ENCODE data around the gene SH3BP4.

Gene SH3BP4

GRCh38 chr2:234951664-234952269 lies at the start of gene SH3BP4:
SH3BP4 (plus strand) TSS chr2:234952017; CDS start chr2:235035003, 82,986 bp downstream.
- peak; percentile 78 for DNase-seq

- DNase-seq, result no peak
Observed at GRCh38 chr2:234904785-234905184, 47.0 kb upstream of the SH3BP4 start.

GRCh38 chr2:234905547-234906265 lies 46.1 kb upstream of the SH3BP4 start:
- DNase-seq, result no peak

- DNase-seq, result no peak
Observed at GRCh38 chr2:234910186-234910679, 41.6 kb upstream of the SH3BP4 start.

- peak; percentile 38 for DNase-seq
Observed at GRCh38 chr2:234911271-234911670, 40.5 kb upstream of the SH3BP4 start.

- DNase-seq, result no peak
Observed at GRCh38 chr2:234912437-234912836, 39.4 kb upstream of the SH3BP4 start.

- no peak for DNase-seq
Observed at GRCh38 chr2:234913208-234913626, 38.6 kb upstream of the SH3BP4 start.

GRCh38 chr2:234914371-234915154 lies 37.3 kb upstream of the SH3BP4 start:
- DNase-seq, result no peak

- DNase-seq, result no peak
Observed at GRCh38 chr2:234916674-234917073, 35.1 kb upstream of the SH3BP4 start.

- no peak for DNase-seq
Observed at GRCh38 chr2:234917211-234917975, 34.4 kb upstream of the SH3BP4 start.

- no peak for DNase-seq
Observed at GRCh38 chr2:234919711-234920110, 32.1 kb upstream of the SH3BP4 start.

- DNase-seq, result no peak
Observed at GRCh38 chr2:234920836-234921235, 31.0 kb upstream of the SH3BP4 start.

- DNase-seq, result no peak
Observed at GRCh38 chr2:234929002-234929401, 22.8 kb upstream of the SH3BP4 start.

GRCh38 chr2:234930397-234930796 lies 21.4 kb upstream of the SH3BP4 start:
- no peak for DNase-seq

- DNase-seq, result no peak
Observed at GRCh38 chr2:234931371-234931770, 20.4 kb upstream of the SH3BP4 start.

GRCh38 chr2:234932591-234933168 lies 19.1 kb upstream of the SH3BP4 start:
- no peak for DNase-seq

GRCh38 chr2:234935311-234935710 lies 16.5 kb upstream of the SH3BP4 start:
- DNase-seq, result no peak

- no peak for DNase-seq
Observed at GRCh38 chr2:234939576-234939975, 12.2 kb upstream of the SH3BP4 start.

- DNase-seq, result no peak
Observed at GRCh38 chr2:234939996-234940395, 11.8 kb upstream of the SH3BP4 start.

GRCh38 chr2:234940527-234940926 lies 11.3 kb upstream of the SH3BP4 start:
- no peak for DNase-seq

- no peak for DNase-seq
Observed at GRCh38 chr2:234945339-234945873, 6.4 kb upstream of the SH3BP4 start.

- DNase-seq, result no peak
Observed at GRCh38 chr2:234947556-234947955, 4.3 kb upstream of the SH3BP4 start.

Data from HCEC 1CT (cell line).